ENCODE results near the gene MEIOC.

DNA sequence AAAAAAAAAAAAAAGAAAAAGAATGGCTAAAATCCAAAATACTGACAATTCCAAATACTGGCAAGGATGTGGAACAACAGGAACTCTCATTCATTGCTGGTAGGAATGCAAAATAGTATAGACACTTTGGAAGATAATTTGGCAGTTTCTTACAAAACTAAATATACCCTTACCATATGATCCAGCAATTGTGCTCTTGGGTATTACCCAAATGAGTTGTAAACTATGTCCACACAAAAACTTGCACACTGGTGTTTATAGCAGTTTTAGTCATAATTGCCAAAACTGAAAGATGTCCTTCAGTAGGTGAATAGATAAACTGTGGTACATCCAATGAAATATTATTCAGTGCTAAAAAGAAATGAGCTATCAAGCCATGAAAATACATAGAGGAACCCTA lies 8.5 kb upstream of the MEIOC start:
- TF ChIP-seq, protein P1, sequence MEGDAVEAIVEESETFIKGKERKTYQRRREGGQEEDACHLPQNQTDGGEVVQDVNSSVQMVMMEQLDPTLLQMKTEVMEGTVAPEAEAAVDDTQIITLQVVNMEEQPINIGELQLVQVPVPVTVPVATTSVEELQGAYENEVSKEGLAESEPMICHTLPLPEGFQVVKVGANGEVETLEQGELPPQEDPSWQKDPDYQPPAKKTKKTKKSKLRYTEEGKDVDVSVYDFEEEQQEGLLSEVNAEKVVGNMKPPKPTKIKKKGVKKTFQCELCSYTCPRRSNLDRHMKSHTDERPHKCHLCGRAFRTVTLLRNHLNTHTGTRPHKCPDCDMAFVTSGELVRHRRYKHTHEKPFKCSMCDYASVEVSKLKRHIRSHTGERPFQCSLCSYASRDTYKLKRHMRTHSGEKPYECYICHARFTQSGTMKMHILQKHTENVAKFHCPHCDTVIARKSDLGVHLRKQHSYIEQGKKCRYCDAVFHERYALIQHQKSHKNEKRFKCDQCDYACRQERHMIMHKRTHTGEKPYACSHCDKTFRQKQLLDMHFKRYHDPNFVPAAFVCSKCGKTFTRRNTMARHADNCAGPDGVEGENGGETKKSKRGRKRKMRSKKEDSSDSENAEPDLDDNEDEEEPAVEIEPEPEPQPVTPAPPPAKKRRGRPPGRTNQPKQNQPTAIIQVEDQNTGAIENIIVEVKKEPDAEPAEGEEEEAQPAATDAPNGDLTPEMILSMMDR (IDR thresholded peaks at IDR 0.05 in 4 of 5, conservative IDR thresholded peaks at IDR 0.05 in 1 of 5): no peak
- TF ChIP-seq POLR2A (IDR thresholded peaks at IDR 0.05): no peak

Data from gastrocnemius medialis (tissue), 4 donors.